ENCODE results near the gene MT1B. TPM values are rescaled to one million over a fixed set of nuclear protein-coding genes. Genes with fewer than 3 reads are reported as not detected.
"Not testable (repeated sequence)": the region's sequence is repeated elsewhere in the genome, so short reads cannot be mapped to it uniquely, and the experiment has no call there.

MT1B gene
- total RNA-seq, 1 experiment from 2014 or later, result not detected

- DNase-seq (ENCODE audit: low spot score), result peak; percentile 36
Measured at GRCh38 chr16:56637814-56638750, 13.6 kb upstream of the MT1B start, which contains the start of gene MT1A. MT1A (plus strand) TSS chr16:56638666; CDS start chr16:56638739, 73 bp downstream.

- DNase-seq (ENCODE audit: low spot score), result no peak
Measured at GRCh38 chr16:56639045-56639444, 12.6 kb upstream of the MT1B start.

GRCh38 chr16:56640076-56640475, 11.6 kb upstream of the MT1B start:
- DNase-seq (ENCODE audit: low spot score), result no peak

GRCh38 chr16:56641166-56641565, 10.5 kb upstream of the MT1B start:
- no peak for DNase-seq (ENCODE audit: low spot score)

GRCh38 chr16:56643080-56643778, 8.5 kb upstream of the MT1B start:
- DNase-seq (ENCODE audit: low spot score), result peak; percentile 78

GRCh38 chr16:56643833-56644232, 7.9 kb upstream of the MT1B start:
- DNase-seq (ENCODE audit: low spot score), result no peak

GRCh38 chr16:56645311-56645710, 6.4 kb upstream of the MT1B start:
- DNase-seq (ENCODE audit: low spot score), result no peak

- DNase-seq (ENCODE audit: low spot score), result no peak
Measured at GRCh38 chr16:56645838-56646237, 5.8 kb upstream of the MT1B start.

- DNase-seq (ENCODE audit: low spot score), result no peak
Measured at GRCh38 chr16:56647641-56648431, 3.9 kb upstream of the MT1B start.

GRCh38 chr16:56649271-56649670, 2.4 kb upstream of the MT1B start:
- no peak for DNase-seq (ENCODE audit: low spot score)

- no peak for DNase-seq (ENCODE audit: low spot score)
Measured at GRCh38 chr16:56649820-56650219, 1.9 kb upstream of the MT1B start.

- DNase-seq (ENCODE audit: low spot score), result no peak
Measured at GRCh38 chr16:56652600-56652999, 914 bp downstream of the MT1B start.

- DNase-seq (ENCODE audit: low spot score), result no peak
Measured at GRCh38 chr16:56653218-56653617, 1.5 kb downstream of the MT1B start.

GRCh38 chr16:56657555-56658326, 6.1 kb downstream of the MT1B start, which contains the start of gene MT1F:
MT1F (plus strand) TSS chr16:56657959; CDS start chr16:56658059, 100 bp downstream.
- DNase-seq (ENCODE audit: low spot score), result peak; percentile 87

- no peak for DNase-seq (ENCODE audit: low spot score)
Measured at GRCh38 chr16:56658327-56658875, 6.7 kb downstream of the MT1B start.

- DNase-seq (ENCODE audit: low spot score), result no peak
Measured at GRCh38 chr16:56662357-56663354, 11.0 kb downstream of the MT1B start.

- DNase-seq (ENCODE audit: low spot score), result no peak
Measured at GRCh38 chr16:56664506-56664905, 12.8 kb downstream of the MT1B start.

GRCh38 chr16:56665286-56666261, 13.9 kb downstream of the MT1B start:
- not testable (repeated sequence) for DNase-seq (ENCODE audit: low spot score)

All from HT-29 (cell line).